ENCODE data around the gene CCSER2.
"Not testable (repeated sequence)": the region's sequence is repeated elsewhere in the genome, so short reads cannot be mapped to it uniquely, and the experiment has no call there.

CCSER2 gene

GRCh38 chr10:84328418-84329195 is at the start of gene CCSER2:
Gene CCSER2 (plus strand): TSS chr10:84328589. CDS start chr10:84371053, 42,464 bp downstream.
- DNase-seq (peak; percentile 99), ATAC-seq (peak; percentile 75)

- DNase-seq, ATAC-seq: not testable (repeated sequence)
These were observed 48.4 kb upstream of the CCSER2 start for GRCh38 chr10:84279876-84280475.

- ATAC-seq (no peak), DNase-seq (no peak)
These were observed 41.7 kb upstream of the CCSER2 start for GRCh38 chr10:84286695-84287094.

- ATAC-seq = no peak
- DNase-seq = no peak
These were observed 40.2 kb upstream of the CCSER2 start for GRCh38 chr10:84288151-84288550.

GRCh38 chr10:84289521-84290200 is 38.7 kb upstream of the CCSER2 start:
- ATAC-seq (no peak), DNase-seq (no peak)

GRCh38 chr10:84290235-84290634 is 38.2 kb upstream of the CCSER2 start:
- DNase-seq = no peak
- no peak for ATAC-seq

- ATAC-seq = no peak
- DNase-seq = no peak
These were observed 37.0 kb upstream of the CCSER2 start for GRCh38 chr10:84291384-84291783.

- DNase-seq = no peak
- ATAC-seq = no peak
These were observed 35.9 kb upstream of the CCSER2 start for GRCh38 chr10:84292502-84292901.

GRCh38 chr10:84293171-84293570 is 35.2 kb upstream of the CCSER2 start:
- ATAC-seq = no peak

GRCh38 chr10:84293574-84294016 is 34.8 kb upstream of the CCSER2 start:
- peak; percentile 84 for ATAC-seq
- peak; percentile 20 for DNase-seq

More at GRCh38 chr10:84293171-84293570, 35.2 kb upstream of the CCSER2 start:
- DNase-seq = no peak

- peak; percentile 63 for ATAC-seq
- DNase-seq = no peak
These were observed 33.5 kb upstream of the CCSER2 start for GRCh38 chr10:84294766-84295447.

- ATAC-seq (no peak), DNase-seq (no peak)
These were observed 32.1 kb upstream of the CCSER2 start for GRCh38 chr10:84296091-84296981.

- no peak for ATAC-seq
- DNase-seq = no peak
These were observed 30.3 kb upstream of the CCSER2 start for GRCh38 chr10:84298057-84298456.

- DNase-seq (no peak), ATAC-seq (peak; percentile 28)
These were observed 26.2 kb upstream of the CCSER2 start for GRCh38 chr10:84302223-84302622.

- DNase-seq = no peak
- no peak for ATAC-seq
These were observed 21.5 kb upstream of the CCSER2 start for GRCh38 chr10:84306751-84307384.

GRCh38 chr10:84308021-84308420 is 20.4 kb upstream of the CCSER2 start:
- no peak for DNase-seq

GRCh38 chr10:84308481-84309304 is 19.7 kb upstream of the CCSER2 start:
- ATAC-seq = peak; percentile 56
- peak; percentile 51 for DNase-seq

More at GRCh38 chr10:84308021-84308420, 20.4 kb upstream of the CCSER2 start:
- no peak for ATAC-seq

GRCh38 chr10:84310470-84310869 is 17.9 kb upstream of the CCSER2 start:
- ATAC-seq (no peak), DNase-seq (no peak)

- no peak for ATAC-seq
These were observed 16.8 kb upstream of the CCSER2 start for GRCh38 chr10:84311576-84311975.

GRCh38 chr10:84312816-84313215 is 15.6 kb upstream of the CCSER2 start:
- DNase-seq (no peak), ATAC-seq (no peak)

More at GRCh38 chr10:84311576-84311975, 16.8 kb upstream of the CCSER2 start:
- no peak for DNase-seq

Data from stimulated activated naive CD8-positive, alpha-beta T cell treated with anti-CD3 and anti-CD28 coated beads, Interleukin-15, Interleukin-2, amounts not matched to agents 100 U/mL and 50 U/mL, for 24 hours (primary cell).